GM12801 (cell line): ENCODE measurements around the gene LOX.

Source experiments
- CTCF ChIP-seq: IDR thresholded peaks from one replicate; pipeline ENCODE4 v1.5.1; 2011; ENCODE audit warnings: control low read depth; ENCODE audit not compliant: insufficient read length; ENCODE audit errors: extremely low read depth

Gene LOX

DNA sequence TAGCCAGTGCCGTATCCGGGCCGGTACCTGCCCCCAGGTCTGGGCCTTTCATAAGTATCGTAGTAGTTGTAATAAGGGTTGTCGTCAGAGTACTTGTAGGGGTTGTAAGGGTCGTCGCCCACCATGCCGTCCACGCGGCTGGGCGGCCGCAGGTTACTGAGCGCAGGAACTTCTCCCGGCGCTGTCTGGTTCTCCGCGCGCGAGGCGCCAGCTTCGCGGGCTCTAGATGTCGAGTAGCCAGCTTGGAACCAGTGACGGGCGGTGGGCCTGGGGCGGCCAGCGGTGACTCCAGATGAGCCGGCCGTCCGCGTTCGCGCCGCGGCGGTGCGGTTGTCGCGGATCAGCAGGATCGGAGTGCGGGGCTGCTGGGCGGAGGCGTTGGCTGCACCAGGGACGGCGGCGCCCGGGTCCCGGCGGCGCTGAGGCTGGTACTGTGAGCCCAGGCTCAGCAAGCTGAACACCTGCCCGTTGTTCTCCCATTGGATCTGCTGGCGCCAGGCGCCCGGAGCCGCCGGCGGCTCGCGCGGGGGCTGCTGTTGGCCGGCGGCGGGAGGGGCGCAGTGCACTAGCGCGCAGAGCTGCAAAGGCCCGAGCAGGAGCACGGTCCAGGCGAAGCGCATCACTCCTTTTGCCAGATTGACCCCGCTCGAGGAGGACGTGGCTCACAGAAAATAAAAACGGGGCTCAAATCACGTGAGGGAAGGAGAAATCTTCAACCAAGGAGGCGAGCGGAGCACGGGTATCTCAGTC lies 518 bp downstream of the LOX start:
- TF ChIP-seq CTCF = no peak

DNA sequence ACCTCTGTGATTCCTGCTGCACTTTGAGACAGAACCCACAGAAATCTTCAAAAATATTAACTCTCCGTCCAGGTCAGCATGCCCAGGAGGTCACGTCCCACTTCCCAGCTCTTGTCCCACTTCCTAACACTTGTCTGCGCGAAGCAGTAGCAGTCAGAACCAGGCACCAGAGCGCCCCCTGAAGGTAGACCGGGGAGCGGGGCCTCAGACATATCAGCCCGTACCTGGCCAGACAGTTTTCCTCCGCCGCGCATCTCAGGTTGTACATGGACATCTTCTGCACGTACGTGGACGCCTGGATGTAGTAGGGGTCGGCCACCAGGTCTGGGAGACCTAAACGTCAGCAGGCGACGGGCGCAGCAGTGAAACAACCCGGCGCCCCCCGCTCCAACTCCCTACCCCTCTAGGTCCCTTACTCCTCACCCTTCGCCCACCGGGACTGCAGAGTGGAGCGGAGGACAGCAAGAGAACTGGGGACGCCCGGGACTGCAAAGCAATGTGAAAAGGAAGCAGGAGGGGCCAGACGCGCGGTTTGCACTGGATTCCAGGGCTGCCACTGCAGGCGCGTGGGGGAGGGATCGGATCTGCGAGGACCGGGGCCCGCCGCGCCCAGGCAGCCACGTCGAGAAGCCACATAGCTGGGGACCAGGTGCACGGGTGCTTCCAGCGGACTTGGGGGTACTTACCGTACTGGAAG lies 1.2 kb downstream of the LOX start:
- no peak for TF ChIP-seq CTCF

- no peak for TF ChIP-seq CTCF
Measured at GRCh38 chr5:122076050-122076461, 2.0 kb downstream of the LOX start.

DNA sequence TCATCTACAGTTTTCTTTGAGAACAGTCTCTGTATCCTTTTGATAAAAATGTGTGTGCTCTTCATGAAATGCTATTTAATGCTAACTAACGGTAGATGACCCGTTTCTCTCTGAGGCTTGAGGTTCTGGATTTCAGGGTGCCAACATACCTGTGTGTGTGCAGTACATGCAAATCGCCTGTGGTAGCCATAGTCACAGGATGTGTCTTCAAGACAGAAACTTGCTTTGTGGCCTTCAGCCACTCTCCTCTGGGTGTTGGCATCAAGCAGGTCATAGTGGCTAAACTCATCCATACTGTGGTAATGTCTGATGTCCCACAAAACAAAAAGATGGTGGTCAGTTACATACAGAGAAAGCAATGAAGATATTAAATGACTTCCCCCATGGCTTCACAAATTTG lies 4.2 kb downstream of the LOX start:
- no peak for TF ChIP-seq CTCF

DNA sequence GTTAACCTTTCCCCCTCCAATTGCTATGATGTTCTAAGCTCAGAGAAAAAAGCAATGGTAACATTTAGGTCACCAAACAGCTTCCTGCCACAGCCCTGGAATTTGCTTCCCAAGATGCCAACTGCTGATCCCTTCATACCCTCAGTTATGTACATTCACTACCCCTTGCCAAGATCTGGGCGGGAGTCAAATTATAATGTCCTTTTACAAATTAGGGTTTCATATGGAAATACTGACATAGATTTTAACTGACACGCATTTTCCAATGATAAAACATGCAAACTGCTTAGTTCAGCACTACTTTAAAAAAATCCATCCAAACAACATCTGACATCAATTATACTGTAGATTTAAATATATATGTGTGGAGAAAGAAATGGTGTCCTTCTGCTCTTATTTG lies 5.0 kb downstream of the LOX start:
- TF ChIP-seq CTCF = no peak

DNA sequence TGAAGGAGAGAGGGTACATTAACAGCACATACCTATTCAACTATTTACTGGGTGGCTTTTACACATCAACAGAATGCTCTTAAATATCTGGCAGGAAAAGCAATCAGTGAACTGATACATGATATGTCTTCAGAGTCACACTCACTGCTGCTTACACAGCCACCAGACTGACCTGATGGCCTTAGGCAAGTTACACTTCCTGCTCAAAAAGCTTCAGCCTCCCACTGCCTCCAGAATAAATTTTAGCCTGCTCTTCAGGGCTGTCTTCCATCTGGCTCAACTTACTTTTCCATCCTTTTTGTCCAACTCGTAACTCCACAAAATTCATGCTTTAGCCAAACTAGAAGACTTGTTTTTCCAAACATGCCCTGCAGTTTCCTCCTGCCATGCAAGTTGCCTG lies 10.7 kb downstream of the LOX start:
- TF ChIP-seq CTCF = no peak

- TF ChIP-seq CTCF = no peak
Measured at GRCh38 chr5:122064992-122065391, 13.1 kb downstream of the LOX start.
